IPS-NIHi7 (cell line): ENCODE results near the gene MRPS21.
A peak's percentile ranks its signal among the peaks of the same experiment; 100 is the strongest.

Experiments used
- DNase-seq: peaks from one replicate; pipeline ENCODE4 v3.0.0; 2012; ENCODE audit warnings: mixed read lengths; ENCODE audit errors: extremely low spot score

MRPS21 gene

DNA sequence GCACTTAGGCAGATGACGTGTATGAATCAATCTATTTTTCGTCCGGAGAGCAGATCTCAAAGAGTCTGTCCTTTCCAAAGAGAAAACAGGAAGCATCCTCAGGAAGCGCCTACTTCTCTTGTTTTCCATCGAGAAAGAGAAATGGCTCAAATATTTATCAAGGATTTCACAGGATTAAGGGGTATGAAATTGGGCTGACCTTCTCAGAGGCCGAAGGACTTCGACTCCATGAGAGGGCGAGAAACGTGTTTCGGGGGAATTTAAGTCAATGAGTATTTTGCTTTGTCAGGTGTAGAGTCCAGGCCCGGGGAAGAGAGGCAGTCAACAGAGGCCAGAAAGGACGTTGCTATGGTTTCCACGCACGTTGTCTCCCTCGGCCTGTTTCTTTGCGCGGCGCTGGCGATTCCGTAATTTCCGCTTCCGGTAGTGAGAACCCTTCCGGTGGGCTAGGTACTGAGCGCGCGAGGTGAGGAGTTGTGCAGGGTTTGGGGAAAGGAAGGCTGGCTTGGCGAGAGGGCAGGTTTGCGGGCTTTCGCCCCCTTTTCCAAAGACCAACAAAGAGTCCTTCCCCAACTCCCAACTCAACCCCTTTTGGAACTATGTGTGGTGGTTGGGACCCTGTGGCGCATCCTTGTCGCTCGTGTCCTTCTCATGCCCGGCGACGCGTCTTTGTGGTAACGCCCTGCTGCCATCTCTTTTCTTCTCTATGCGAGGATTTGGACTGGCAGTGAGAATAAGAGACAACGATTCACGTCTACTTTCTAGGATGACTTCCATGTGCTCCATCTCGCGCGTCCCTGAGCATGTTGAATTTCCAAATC lies at the start of gene MRPS21:
Gene MRPS21 (plus strand): TSS at position 429 of the 821 bp plus-strand sequence. CDS start 506 bp downstream, outside the sequence.
- DNase-seq = peak; percentile 85

DNA sequence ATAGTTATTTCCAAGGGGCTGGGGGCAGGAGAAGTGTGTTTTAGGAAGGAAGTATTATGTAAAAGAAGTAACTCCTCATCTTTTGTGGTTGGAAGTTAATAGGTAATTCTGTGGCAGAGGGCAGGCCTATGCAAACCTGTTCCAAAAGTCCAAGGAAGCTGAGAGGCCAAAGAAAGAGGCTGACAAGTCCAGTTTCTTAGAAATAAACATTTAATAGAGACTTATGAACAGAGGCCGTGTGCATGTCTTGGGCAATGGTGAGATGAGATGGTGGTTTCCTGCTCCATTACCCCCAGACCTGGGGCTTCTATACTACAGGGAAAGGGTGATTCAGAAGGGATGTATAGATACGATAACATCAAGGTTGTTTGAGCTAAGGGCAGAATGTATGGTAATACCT lies 43.7 kb upstream of the MRPS21 start:
- DNase-seq = no peak

- DNase-seq = no peak
Observed at GRCh38 chr1:150256198-150256553, 37.5 kb upstream of the MRPS21 start.

- no peak for DNase-seq
Observed at GRCh38 chr1:150256554-150257341, 36.9 kb upstream of the MRPS21 start.

GRCh38 chr1:150257624-150258585 lies 35.8 kb upstream of the MRPS21 start, which contains the start of gene CA14:
Gene CA14 (plus strand): TSS chr1:150257774. CDS start chr1:150258129, 355 bp downstream.
- peak; percentile 44 for DNase-seq

GRCh38 chr1:150259217-150259616 lies 34.4 kb upstream of the MRPS21 start:
- DNase-seq = no peak

- DNase-seq = peak; percentile 78
Observed at GRCh38 chr1:150259758-150260669, 33.6 kb upstream of the MRPS21 start.

DNA sequence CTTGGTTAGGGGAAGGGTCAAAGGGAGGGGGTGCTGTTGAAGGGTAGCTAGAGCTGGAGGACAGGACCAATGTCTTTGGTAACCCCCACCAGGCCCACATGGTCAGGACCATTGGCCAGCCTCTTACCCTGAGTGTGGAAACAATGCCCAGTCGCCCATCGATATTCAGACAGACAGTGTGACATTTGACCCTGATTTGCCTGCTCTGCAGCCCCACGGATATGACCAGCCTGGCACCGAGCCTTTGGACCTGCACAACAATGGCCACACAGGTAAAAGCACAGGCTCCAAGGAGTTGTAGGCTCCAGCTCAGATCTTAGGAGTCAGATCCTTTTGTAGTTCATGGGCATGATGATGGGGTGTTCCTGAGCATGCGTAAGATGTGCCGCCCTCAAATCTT lies 32.3 kb upstream of the MRPS21 start:
- DNase-seq = no peak

- DNase-seq = no peak
Observed at GRCh38 chr1:150262388-150263320, 31.0 kb upstream of the MRPS21 start.

DNA sequence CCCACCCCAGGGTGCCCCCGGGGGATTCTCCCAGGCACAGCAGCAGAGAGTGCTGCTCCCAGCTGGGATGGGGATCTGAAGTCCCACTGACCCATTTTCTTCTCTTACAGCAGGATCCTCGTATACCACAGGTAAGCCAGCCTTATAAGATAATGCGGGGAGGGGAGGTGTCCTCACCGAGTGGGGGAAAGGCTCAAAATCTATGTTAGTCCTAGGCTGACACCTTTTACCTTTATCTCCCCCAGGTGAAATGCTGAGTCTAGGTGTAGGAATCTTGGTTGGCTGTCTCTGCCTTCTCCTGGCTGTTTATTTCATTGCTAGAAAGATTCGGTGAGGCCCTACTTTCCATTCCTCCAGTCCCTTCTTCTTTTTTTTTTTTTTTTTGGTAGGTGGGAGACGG lies 30.1 kb upstream of the MRPS21 start:
- DNase-seq = no peak

DNA sequence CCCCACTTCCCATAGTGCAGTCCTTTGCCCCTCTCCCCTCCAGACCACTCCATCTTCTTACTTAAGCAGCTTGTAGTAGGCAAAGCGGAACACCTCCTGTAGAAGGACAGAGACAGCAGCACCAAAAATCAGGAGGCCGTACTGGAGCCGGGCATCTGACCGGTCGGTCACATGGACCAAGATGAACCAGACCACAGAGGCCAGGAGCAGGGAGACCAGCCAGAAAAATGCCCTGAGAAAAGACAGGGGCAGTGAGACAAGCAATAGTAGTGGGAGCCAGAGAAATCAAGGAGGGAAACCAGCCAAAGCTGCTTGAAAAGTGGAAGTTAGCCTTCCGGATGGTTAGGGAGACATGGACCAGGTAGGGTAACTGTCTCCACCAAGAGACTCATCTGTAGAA lies 25.8 kb upstream of the MRPS21 start:
- DNase-seq = no peak

DNA sequence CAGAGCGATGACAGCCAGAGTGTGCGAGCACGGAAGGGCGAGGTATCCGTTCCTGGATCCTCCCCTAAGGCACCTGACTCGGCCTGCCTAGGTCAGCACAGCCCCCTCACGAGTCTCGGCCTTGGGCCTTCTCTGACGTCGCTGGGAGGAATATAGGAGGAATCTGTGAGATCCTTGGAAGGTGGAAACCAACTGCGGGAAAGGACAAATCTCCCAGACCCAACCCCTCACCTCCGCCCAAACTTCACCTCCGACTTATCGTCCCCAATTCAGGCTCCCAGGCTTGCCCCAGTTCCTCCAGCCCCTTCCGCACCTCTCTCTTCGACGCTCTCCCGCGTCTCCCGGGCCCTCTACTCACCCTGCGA lies 25.3 kb upstream of the MRPS21 start:
- DNase-seq = no peak

DNA sequence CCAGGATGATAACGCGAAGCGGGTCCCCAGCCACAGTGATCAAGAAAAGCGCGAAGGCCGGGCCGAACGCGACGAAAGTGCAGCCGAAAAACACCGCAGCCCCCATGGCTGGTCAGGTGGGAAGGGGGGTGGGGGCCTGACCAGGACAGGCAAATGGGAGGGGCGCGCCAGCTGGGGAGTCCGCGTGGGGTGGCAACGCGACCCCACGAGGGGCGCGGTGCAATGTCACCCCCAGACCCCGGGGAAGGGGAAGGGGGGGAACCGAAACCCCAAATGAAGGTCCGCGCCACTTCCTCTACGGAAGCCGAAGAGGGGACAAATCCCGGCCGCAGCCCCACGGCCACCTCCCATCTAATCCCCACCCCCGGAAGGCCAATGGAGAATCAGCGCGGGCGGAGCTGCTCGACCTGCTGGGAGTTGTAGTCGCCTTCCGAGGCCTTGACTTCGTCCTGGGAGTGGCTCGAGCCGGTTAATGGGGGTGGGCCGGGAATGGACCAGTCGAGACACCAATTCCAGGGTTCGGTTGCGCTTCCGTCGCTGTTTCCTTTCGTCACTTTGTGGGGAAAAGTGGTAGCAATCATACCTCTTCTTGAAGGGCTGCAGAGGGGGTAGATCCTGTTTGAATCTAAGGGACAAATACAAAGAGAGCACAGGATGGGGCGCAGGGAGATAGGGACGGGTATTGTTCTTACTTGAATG lies 24.8 kb upstream of the MRPS21 start, which contains the start of gene APH1A:
Gene APH1A (minus strand): TSS at position 312 of the 699 bp plus-strand sequence. CDS start 206 bp downstream, at position 106.
- peak; percentile 99 for DNase-seq

GRCh38 chr1:150269451-150269850 lies 24.2 kb upstream of the MRPS21 start:
- DNase-seq = no peak

DNA sequence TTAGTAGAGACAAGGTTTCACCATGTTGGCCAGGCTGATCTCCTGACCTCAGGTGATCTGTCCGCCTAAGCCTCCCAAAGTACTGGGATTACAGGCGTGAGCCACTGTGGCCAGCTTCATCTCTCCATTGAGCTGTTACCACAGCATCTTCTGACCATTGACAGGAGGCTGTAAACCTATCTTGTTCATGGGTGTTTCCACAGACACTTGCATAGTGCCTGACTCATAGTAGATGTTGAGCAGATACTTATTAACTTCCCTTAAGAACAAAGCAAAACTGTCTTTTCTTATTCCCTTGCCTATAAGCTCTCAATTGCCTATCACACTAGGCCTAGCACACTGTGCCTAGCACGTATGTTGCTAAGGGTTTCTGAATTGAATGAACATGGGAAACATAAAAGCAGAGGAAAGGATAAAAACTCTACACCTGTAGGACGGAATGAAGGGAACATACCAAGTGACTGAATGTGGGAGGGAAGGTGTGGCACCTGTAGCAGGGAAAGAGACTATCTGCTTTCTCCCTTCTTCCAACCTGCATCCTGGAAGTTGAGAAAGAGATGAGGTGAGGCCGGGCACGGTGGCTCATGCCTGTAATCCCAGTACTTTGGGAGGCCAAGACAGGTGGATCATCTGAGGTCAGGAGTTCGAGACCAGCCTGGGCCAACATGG lies 22.2 kb upstream of the MRPS21 start:
- no peak for DNase-seq

- no peak for DNase-seq
Observed at GRCh38 chr1:150273311-150273710, 20.4 kb upstream of the MRPS21 start.

GRCh38 chr1:150280138-150280707 lies 13.4 kb upstream of the MRPS21 start:
- no peak for DNase-seq

DNA sequence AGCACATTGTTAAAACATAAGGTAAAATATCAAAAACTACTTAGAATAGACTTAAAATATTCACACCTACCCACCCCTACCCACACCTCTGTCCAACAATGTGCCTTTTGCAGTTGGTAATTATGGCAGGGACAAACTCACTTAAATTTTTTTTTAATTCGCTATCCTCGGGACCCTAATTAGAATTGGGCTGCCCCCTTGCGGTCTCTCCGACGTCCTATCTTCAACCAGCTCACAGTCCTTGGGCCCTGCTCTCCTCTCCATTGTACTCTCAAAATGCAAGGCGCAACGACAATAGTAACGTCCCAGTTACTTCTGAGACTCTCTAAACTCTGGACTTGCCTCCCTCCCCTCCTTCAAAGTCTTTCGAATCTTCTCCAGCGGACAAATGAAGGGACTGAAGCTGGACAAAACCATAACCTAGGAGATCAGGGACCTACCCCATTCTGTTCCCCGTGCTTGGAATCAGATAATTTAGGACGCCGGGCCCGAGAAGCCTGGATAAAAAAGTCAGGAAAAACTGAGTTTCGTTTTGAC lies 12.4 kb upstream of the MRPS21 start:
- DNase-seq = peak; percentile 54
